Left colon (tissue), 2 donors: ENCODE data around the gene AHCYL2. TPM values are rescaled to one million over a fixed set of nuclear protein-coding genes. Genes with fewer than 3 reads are reported as not detected.
"Not testable (repeated sequence)": the region's sequence is repeated elsewhere in the genome, so short reads cannot be mapped to it uniquely, and the experiment has no call there.

Experiments
- ATAC-seq: fragments of 200-7000 bp; cut with Tn5 transposase; one replicate; pipeline ENCODE4 v1.9.1; 2020; ENCODE audit warnings: mild to moderate bottlenecking, moderate library complexity
- DNase-seq, 2 donors: peaks; one replicate each; pipeline ENCODE4 v3.0.0-alpha.2; 2020
- intact Hi-C, 2 donors: fragments of 100-400 bp; cut with DNase I in 1 of 2; cut with micrococcal nuclease in 1 of 2; formaldehyde crosslinking; loops; one replicate each; pipeline versions ENCODE4 v1.11.2 to v1.14.0; 2022; cut with DNase I, micrococcal nuclease
- total RNA-seq, 2 donors: library from RNA; stranded (reverse); fragmentation: NEBNext Ultra II Directional; extraction: Animal tissue kit (Norgen Biotek cat#: 25700); gene quantifications; one replicate each; pipeline ENCODE4 v1.2.1, GENCODE V29; 2021
- donor health status: DM: no; HTN: no; CAD: no.
- donor health status: DM: yes; HTN: yes; CAD: no.

AHCYL2 gene
- total RNA-seq, 2 donors from 2014 or later: 482 to 555 TPM

- ATAC-seq (no peak), DNase-seq (no peak)
- intact Hi-C loops: no loop called here
Measured at GRCh38 chr7:129388333-129389098, 163.7 kb downstream of the AHCYL2 start.

- DNase-seq: no peak
- ATAC-seq: no peak
- intact Hi-C loops: no loop called here
Measured at GRCh38 chr7:129389829-129390228, 165.0 kb downstream of the AHCYL2 start.

GRCh38 chr7:129390314-129390713 lies 165.5 kb downstream of the AHCYL2 start:
- DNase-seq (no peak), ATAC-seq (peak; percentile 70)
- intact Hi-C loops: no loop called here

- no peak for ATAC-seq
- no peak for DNase-seq
- intact Hi-C loops: no loop called here
Measured at GRCh38 chr7:129391546-129392171, 166.8 kb downstream of the AHCYL2 start.

- DNase-seq: no peak
- ATAC-seq: no peak
- intact Hi-C loops: no loop called here
Measured at GRCh38 chr7:129393255-129393654, 168.4 kb downstream of the AHCYL2 start.

- DNase-seq (no peak), ATAC-seq (peak; percentile 70)
- intact Hi-C loops: no loop called here
Measured at GRCh38 chr7:129394101-129394500, 169.3 kb downstream of the AHCYL2 start.

- DNase-seq (no peak), ATAC-seq (no peak)
- intact Hi-C loops: no loop called here
Measured at GRCh38 chr7:129394982-129395914, 170.4 kb downstream of the AHCYL2 start.

- ATAC-seq (peak; percentile 50), DNase-seq (no peak)
- intact Hi-C loops: no loop called here
Measured at GRCh38 chr7:129401228-129401966, 176.6 kb downstream of the AHCYL2 start.

- ATAC-seq (no peak), DNase-seq (no peak)
- intact Hi-C loops: no loop called here
Measured at GRCh38 chr7:129401967-129402860, 177.4 kb downstream of the AHCYL2 start.

GRCh38 chr7:129405527-129405926 lies 180.7 kb downstream of the AHCYL2 start:
- intact Hi-C loops: no loop called here
- ATAC-seq (no peak), DNase-seq (no peak)

GRCh38 chr7:129410238-129410637 lies 185.4 kb downstream of the AHCYL2 start:
- DNase-seq, intact Hi-C loops, ATAC-seq: not testable (repeated sequence)

- intact Hi-C loops: no loop called here
- DNase-seq (no peak), ATAC-seq (no peak)
Measured at GRCh38 chr7:129412501-129412900, 187.7 kb downstream of the AHCYL2 start.

GRCh38 chr7:129417073-129417472 lies 192.2 kb downstream of the AHCYL2 start:
- ATAC-seq (no peak), DNase-seq (no peak)
- intact Hi-C loops: no loop called here

- intact Hi-C loops: no loop called here
- DNase-seq (no peak), ATAC-seq (no peak)
Measured at GRCh38 chr7:129421717-129422250, 197.0 kb downstream of the AHCYL2 start.

- intact Hi-C loops: no loop called here
- DNase-seq (no peak), ATAC-seq (no peak)
Measured at GRCh38 chr7:129422727-129423126, 197.9 kb downstream of the AHCYL2 start.

GRCh38 chr7:129423700-129424410 lies 199.0 kb downstream of the AHCYL2 start:
- no peak for DNase-seq
- intact Hi-C loops: no loop called here
- no peak for ATAC-seq

GRCh38 chr7:129426482-129426881 lies 201.7 kb downstream of the AHCYL2 start:
- DNase-seq (no peak), ATAC-seq (no peak)
- intact Hi-C loops: no loop called here
